ENCODE measurements around the gene CPTP. TPM values are rescaled to one million over a fixed set of nuclear protein-coding genes. Genes with fewer than 3 reads are reported as not detected.

CPTP gene
- total RNA-seq, 2 donors from 2014 or later, result 18.0 to 22.8 TPM

DNA sequence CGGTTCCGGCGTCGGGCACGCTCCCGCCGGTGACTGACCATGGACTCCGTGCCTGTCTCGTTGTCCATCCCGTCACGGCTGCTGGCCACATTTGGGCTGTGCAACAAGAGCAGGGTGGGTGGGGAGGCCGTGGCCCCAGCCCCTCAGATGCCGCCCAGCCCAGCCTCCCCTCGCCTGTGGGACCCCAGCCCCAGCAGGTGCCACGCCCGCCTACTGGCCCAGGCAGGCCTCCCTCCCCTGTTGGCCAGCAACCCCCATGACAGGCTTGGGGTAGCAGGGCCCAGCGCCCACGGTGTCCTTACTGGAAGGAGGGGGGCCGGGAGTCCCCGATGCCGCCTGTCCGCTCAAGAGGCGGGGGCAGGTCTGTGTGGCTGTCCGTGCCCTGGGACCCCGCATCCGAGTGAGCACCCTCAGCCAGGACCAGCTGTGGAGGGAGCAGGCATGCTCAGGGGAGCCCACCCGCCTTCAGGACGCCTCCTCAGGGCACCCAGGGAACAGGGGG is 17.5 kb downstream of the CPTP start:
- ATAC-seq (replicated peaks in 1 of 2) (no peak), DNase-seq (no peak)
- Mint-ChIP-seq H3K27me3 (ENCODE audit: low read depth) (no peaks in the 10 kb centered on the region), H3K4me1 (ENCODE audit: low read depth) (peaks cover 12% of the 10 kb centered on the region), H3K4me3 (no peak overlapping the region), H3K27ac (no peak overlapping the region), H3K36me3 (ENCODE audit: insufficient read depth in 2 of 2) (peaks cover 6 to 10% of the 10 kb centered on the region in 2 donors), H3K9me3 (peaks cover 0 to 8% of the 10 kb centered on the region in 2 donors)

DNA sequence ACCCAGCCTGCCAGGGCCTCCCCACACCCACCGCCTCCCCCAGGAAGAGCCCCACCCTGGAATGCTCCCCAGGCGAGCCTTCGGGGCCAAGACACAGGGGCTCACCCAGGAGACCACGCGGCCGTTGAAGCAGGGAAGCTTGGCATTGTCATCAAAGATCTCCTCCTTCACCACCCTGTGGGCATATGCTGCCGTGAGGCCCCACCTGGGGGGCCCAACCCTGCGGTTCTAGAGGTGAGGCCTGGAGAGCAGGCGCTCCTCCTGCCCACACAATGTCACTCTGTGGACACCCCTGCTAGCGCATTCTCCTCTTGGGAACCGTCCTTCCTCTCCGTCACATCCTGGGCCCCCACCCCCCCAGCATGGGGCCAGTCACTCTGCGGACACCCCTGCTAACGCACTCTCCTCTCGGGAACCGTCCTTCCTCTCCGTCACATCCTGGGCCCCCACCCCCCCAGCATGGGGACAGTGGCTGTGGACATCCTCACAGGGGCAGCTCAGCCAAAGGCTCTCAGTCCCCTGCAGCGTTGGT is 18.0 kb downstream of the CPTP start:
- Mint-ChIP-seq H3K4me3 (no peak overlapping the region), H3K4me1 (ENCODE audit: low read depth) (peaks cover 17% of the 10 kb centered on the region), H3K9me3 (peaks cover 0 to 8% of the 10 kb centered on the region in 2 donors), H3K27me3 (ENCODE audit: low read depth) (no peaks in the 10 kb centered on the region), H3K36me3 (ENCODE audit: insufficient read depth in 2 of 2) (peaks cover 6 to 10% of the 10 kb centered on the region in 2 donors), H3K27ac (no peak overlapping the region)
- DNase-seq (no peak), ATAC-seq (replicated peaks in 1 of 2) (no peak)

DNA sequence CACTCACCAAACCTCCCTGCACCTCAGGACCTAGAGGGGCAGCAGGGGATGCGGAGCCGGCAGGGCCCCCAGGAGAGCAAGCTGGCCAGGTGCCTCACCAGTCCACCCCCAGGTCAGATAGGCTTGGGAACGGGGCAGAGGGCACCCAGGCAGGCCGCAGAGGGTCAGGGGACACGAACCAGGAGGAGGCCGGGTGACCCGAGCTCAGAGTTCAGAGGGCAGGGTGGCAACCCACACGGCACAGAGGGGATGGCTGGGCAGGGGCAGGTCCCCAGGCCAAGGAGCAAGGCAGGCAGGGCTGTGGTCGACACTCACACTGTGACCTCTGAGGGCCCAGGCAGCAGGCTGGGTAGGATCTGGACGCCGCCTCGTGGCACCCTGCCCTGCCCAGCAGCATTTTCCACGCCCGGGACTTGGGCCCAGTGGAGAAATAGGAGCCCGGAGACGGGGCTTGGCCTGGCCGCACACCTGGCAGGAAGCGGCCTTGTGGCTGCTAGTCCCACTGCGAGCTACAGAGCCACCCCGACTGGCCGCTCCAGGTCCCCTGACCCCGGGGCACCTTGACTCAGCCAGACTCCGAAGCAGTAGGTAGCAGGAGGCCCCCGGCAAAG is 19.3 kb downstream of the CPTP start:
- no peak for DNase-seq
- Mint-ChIP-seq H3K4me3 (no peak overlapping the region), H3K36me3 (ENCODE audit: insufficient read depth in 2 of 2) (peaks cover 6 to 10% of the 10 kb centered on the region in 2 donors), H3K9me3 (peaks cover 0 to 8% of the 10 kb centered on the region in 2 donors), H3K27ac (no peak overlapping the region), H3K27me3 (ENCODE audit: low read depth) (no peaks in the 10 kb centered on the region), H3K4me1 (ENCODE audit: low read depth) (peaks cover 20% of the 10 kb centered on the region)
- no peak for ATAC-seq (replicated peaks in 1 of 2)

DNA sequence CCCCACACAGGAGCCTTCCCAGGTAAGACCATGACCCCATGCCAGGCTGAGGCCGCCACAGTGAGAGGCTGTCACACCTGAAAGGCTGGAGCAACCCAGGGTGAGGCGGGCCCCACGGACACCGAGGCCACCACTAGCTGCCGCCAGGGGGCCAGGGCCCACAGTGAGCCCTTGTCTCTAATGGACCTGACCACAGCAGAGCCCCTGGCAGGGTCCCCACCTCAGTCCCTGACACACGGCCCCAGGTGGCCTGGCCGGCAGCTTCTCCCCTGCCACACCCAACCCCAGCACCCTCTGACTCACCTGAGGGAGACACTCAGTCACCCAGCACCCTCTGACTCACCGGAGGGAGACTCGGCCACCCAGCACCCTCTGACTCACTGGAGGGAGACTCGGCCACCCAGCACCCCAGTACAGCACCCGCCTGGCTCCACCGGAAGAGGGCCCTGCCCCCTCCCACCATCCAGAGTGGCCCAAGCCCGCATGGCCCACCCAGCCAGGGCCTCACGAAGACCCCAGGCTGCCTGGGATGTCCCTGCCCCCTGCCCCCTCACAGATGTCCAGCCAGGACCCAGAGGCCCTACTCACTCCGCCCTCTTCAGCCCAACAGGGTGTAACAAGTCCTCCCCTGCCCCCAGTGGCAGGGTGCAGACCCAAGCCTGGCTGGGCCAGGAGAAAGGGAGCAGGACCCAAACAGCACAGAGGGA is 20.2 kb downstream of the CPTP start:
- Mint-ChIP-seq H3K9me3 (peaks cover 0 to 8% of the 10 kb centered on the region in 2 donors), H3K4me3 (no peak overlapping the region), H3K27ac (no peak overlapping the region), H3K36me3 (ENCODE audit: insufficient read depth in 2 of 2) (peaks cover 4 to 10% of the 10 kb centered on the region in 2 donors), H3K27me3 (ENCODE audit: low read depth) (no peaks in the 10 kb centered on the region), H3K4me1 (ENCODE audit: low read depth) (peaks cover 20% of the 10 kb centered on the region)
- DNase-seq (peak; percentile 58 to 76), ATAC-seq (replicated peaks in 1 of 2) (peak; percentile 60 to 64)

DNA sequence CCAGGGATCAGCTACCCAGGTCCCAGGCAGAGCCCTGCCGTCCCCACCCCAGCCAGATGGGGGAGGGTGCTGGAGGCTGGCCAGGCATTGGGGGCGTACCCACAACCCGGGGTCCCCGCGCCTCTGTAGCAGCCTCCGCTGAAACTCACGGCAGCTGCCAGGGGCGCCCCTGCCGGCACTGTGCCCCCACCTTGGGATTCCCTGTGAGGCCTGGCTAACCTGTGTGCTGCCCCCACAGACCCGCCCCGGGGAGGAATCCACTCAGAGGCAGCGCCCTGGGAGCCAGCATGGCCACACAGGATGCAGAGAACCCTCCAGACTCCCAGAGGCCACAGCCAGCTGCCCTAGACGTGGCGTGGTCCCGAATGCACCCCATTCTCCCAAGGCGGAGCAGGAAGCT is 20.8 kb downstream of the CPTP start:
- Mint-ChIP-seq H3K4me3 (no peak overlapping the region), H3K27me3 (ENCODE audit: low read depth) (no peaks in the 10 kb centered on the region), H3K36me3 (ENCODE audit: insufficient read depth in 2 of 2) (peaks cover 4 to 10% of the 10 kb centered on the region in 2 donors), H3K27ac (no peak overlapping the region), H3K9me3 (peaks cover 0 to 8% of the 10 kb centered on the region in 2 donors), H3K4me1 (ENCODE audit: low read depth) (peaks cover 20% of the 10 kb centered on the region)
- no peak for ATAC-seq (replicated peaks in 1 of 2)
- DNase-seq, result no peak

DNA sequence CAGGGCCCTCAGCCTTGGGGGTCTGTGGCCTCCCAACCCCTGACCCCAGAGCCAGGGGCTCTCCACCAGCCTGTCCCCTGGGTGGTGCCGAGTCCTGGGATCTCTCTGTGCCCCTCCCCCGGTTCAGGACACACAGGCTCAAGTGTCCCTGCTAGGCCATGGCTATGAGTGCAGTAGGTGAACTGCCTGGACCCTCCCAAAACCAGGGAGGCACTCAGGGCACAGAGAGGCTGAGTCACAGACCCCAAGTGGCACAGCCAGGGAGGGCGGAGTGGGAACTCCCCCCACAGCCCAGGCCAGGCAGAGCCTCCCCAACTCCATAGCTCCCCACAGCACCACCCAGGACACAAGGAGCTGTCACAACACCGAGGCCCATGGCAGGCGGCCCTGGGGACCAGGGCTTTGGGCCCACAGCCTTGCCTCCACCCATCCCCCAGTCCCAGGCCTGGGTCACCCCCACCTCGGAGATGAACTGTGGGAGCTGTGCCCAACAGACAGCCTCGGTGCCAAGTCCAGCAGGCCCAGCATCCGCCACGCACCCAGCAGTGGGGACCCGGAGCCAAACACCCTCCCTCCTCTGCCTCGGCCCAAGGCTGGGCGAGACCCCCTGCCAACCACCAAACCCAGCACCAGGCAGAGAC is 21.4 kb downstream of the CPTP start:
- Mint-ChIP-seq H3K4me1 (ENCODE audit: low read depth) (peaks cover 20% of the 10 kb centered on the region), H3K9me3 (peaks cover 0 to 3% of the 10 kb centered on the region in 2 donors), H3K36me3 (ENCODE audit: insufficient read depth in 2 of 2) (peaks cover 2 to 6% of the 10 kb centered on the region in 2 donors), H3K4me3 (no peak overlapping the region), H3K27me3 (ENCODE audit: low read depth) (no peaks in the 10 kb centered on the region), H3K27ac (no peak overlapping the region)
- DNase-seq (no peak), ATAC-seq (replicated peaks in 1 of 2) (no peak)

DNA sequence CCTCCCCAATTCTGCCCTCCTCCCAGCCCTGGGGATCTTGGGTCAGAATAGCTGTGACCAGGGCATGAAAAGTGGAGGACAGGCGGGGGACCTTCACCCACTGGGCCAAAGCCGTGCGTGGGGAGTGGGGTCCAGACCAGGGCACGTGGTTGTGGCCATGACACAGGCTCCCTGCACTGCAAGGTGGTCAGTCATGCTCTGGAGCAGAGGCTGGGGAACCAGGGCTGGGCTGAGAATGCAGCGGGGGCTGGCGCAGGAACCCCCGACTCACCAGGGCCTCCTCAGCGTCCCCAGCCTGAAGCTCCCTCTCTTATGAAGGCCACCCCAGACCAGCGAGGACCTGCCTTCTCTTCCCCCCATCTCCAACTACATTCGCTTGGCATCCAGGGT is 21.9 kb downstream of the CPTP start:
- Mint-ChIP-seq H3K27ac (peak overlapping the region; percentile 40), H3K36me3 (ENCODE audit: insufficient read depth in 2 of 2) (peaks cover 0 to under 1% of the 10 kb centered on the region in 2 donors), H3K4me3 (no peak overlapping the region), H3K4me1 (ENCODE audit: low read depth) (peaks cover 20% of the 10 kb centered on the region), H3K9me3 (no peaks in the 10 kb centered on the region), H3K27me3 (ENCODE audit: low read depth) (no peaks in the 10 kb centered on the region)
- DNase-seq (no peak), ATAC-seq (replicated peaks in 1 of 2) (no peak)

DNA sequence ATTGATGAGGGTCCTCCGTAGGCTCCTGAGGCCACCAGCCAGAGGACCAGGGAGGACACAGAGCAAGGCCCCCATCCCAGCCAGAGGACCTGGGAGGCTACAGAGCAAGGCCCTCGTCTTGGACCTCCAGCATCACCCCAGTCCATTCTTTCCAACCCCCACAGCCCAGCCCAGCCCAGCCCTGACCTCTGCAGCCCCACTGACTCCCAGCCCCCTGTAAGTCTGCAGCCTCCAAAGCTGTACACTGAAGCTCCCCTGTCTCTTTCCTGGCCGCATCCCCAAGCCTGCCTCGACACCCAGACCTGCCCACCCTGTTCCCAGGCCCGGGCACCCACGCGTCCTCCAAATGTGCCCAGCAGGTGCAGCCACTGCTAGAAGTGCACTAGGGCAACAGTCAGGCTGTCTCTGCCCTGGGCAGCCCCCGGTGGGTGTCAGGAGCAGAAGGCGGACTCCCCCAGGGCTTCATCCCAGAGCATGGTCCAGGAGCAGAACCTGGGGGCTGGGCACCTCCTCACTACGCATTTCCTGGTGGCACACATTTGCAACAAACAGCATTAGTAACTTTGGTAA is 22.5 kb downstream of the CPTP start:
- no peak for DNase-seq
- H3K36me3 Mint-ChIP-seq (ENCODE audit: insufficient read depth in 2 of 2), result no peaks in the 10 kb centered on the region
- H3K27ac Mint-ChIP-seq, result peak overlapping the region; percentile 40
- H3K4me3 Mint-ChIP-seq, result peak overlapping the region; percentile 80
- no peak for ATAC-seq (replicated peaks in 1 of 2)
- H3K9me3 Mint-ChIP-seq, result no peaks in the 10 kb centered on the region
- peaks cover under 1% of the 10 kb centered on the region for H3K27me3 Mint-ChIP-seq (ENCODE audit: low read depth)
- H3K4me1 Mint-ChIP-seq (ENCODE audit: low read depth), result peaks cover 20% of the 10 kb centered on the region

DNA sequence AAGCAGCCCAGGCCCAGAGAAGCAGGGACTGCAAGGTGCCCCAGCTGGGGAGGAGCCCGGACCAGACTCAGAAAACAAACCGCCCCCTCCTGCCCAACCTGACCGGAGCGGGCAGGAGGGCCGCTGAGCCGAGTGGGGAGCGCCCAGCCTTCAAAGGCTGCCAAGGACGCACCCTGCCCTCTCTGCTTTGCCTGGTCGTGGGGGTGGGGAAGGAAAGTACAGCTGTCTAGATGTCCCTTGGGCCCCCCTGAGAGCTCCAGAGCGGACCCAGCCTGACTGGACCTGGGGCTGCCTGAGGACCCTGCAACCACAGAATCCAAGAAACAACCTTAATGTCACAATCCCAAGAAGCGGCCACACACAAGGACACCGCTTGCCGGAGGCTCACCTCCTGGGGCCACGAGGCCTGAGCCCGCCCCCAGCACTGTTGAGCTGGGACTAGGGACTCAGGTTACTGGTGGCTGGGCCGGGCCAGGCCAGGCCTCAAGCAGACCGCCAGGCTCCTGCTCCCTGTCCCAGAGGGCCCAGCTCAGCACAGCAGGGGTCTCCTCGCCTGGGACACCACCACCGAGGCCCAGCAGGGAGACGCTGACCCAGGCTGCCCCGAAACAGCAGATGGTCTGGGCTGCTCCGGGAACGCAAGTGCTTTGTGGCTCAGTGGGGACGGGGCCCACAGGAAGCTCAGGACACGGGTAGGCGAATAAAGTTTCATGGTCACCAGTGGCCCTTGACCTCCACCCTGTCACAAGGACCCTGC is 23.2 kb downstream of the CPTP start:
- DNase-seq (no peak), ATAC-seq (replicated peaks in 1 of 2) (no peak)
- H3K4me1 Mint-ChIP-seq (ENCODE audit: low read depth), result peaks cover 19% of the 10 kb centered on the region
- no peak overlapping the region for H3K27ac Mint-ChIP-seq
- H3K36me3 Mint-ChIP-seq (ENCODE audit: insufficient read depth in 2 of 2), result no peaks in the 10 kb centered on the region
- H3K27me3 Mint-ChIP-seq (ENCODE audit: low read depth), result peaks cover 8% of the 10 kb centered on the region
- H3K4me3 Mint-ChIP-seq, result peak overlapping the region; percentile 80
- no peaks in the 10 kb centered on the region for H3K9me3 Mint-ChIP-seq

DNA sequence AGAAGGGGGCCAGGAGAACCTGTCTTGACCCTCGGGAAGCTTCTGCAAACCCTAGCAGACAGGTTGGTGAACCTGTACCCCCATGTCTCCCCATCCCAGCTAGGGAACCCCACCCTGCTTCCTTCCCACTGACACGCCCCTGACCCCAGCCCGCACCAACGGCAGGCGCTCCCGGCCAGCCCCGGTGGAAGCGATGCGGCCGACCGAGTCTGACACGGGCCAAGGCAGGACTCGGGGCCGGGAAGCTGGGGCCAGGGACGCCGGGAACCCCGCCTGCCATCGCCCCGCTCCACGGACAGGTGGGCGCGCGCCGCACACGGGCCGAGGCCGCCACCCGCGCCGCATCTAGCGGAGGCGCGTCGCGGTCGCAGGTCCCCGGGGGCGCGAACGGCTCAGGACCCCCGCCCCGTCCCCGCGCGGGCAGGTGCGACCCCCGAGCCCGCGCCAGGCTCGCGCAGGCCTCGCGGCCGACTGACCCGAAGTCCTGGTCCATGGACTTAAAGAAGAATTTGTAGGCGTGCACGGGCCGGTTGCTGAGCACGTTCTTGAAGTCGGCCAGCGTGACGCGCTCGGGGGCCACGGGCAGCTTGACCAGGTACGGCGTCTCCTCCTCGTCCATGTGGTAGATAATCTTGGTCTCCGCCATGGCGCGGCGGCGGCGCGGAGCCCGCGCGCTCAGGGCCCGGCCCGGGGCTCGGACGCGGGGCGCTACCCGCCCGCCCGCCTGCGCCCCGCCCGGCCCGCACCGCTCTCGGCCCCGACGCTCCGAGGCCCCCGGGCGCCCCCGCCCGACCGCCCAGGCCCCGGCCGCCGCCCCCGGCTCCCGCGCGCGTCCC is 24.0 kb downstream of the CPTP start:
- no peak overlapping the region for H3K27ac Mint-ChIP-seq
- peak overlapping the region; percentile 80 for H3K4me3 Mint-ChIP-seq
- H3K27me3 Mint-ChIP-seq (ENCODE audit: low read depth), result peaks cover 12% of the 10 kb centered on the region
- H3K9me3 Mint-ChIP-seq, result no peaks in the 10 kb centered on the region
- H3K36me3 Mint-ChIP-seq (ENCODE audit: insufficient read depth in 2 of 2), result no peaks in the 10 kb centered on the region
- peaks cover 11% of the 10 kb centered on the region for H3K4me1 Mint-ChIP-seq (ENCODE audit: low read depth)
- DNase-seq, result peak in 1 of 2 donors; percentile 34
- peak; percentile 42 to 45 for ATAC-seq (replicated peaks in 1 of 2)

DNA sequence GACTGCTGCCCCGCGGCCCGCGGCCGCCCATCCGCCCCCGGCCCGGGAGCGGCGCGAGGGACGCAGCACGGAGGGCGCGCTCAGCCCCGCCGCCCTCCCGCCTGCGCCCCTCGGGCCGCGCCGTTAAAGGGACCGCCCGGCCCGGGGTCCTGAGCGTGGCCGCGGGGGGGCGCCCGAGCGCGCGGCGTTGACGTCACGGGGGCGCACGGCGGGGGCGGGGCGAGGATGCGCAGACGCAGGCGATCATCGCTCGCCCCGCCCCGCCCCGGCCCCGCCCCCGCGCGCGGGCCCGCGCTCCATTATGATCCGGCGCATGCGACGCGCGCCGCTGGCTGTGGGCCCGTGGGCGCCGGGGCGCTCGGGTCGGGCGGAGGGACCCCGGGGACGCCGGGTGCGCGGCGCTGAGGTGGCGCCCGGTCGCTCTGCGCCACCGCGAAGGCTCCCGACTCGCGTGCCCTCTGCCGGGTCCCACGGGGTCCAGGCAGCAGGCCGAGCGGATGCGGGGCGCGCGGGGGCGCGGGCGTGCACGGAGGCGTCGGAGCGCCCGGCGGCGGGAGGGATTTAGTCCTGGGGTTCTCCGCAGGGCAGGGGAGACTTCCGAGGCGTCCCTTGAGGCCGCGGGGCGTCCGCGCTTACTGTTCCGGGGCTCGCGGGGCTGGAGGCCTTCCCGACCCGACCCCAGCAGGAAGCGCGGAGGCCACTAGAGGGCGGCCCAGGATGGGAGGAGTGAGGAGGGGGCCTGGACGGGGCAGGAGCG is 24.8 kb downstream of the CPTP start, which contains the start of gene DVL1:
DVL1 (minus strand) TSS at position 163 of the 757 bp plus-strand sequence. CDS start 353 bp downstream, outside the sequence.
- Mint-ChIP-seq H3K36me3 (ENCODE audit: insufficient read depth in 2 of 2) (no peaks in the 10 kb centered on the region), H3K27me3 (ENCODE audit: low read depth) (peaks cover 12% of the 10 kb centered on the region), H3K4me3 (peak within 1 kb of the TSS; percentile 80), H3K27ac (no peak within 1 kb of the TSS), H3K9me3 (no peaks in the 10 kb centered on the region), H3K4me1 (ENCODE audit: low read depth) (peaks cover 17% of the 10 kb centered on the region)
- ATAC-seq (replicated peaks in 1 of 2), result peak; percentile 78 to 81
- DNase-seq, result peak; percentile 79 to 82

Measured in activated T-cell treated with anti-CD3 and anti-CD28 coated beads, Interleukin-2, amount 50 U/mL, for 72 hours (primary cell).